ENCODE measurements around the gene RICTOR.

GRCh38 chr5:39014561-39014960 is 59.6 kb downstream of the RICTOR start:
- TF ChIP-seq POLR2B (IDR thresholded peaks at IDR 0.05; ENCODE audit: low read depth, partially characterized antibody) (no peak), UBTF (IDR thresholded peaks at IDR 0.05; ENCODE audit: borderline replicate concordance in 1 of 2, low read depth in 2 of 2, low read length in 2 of 2) (no peak), POLR2A (conservative IDR thresholded peaks at IDR 0.05) (no peak)
